GM18511 (cell line): ENCODE data around the gene TUFM.
"Not testable (repeated sequence)": the region's sequence is repeated elsewhere in the genome, so short reads cannot be mapped to it uniquely, and the experiment has no call there.

Experiments used
- ATAC-seq: cut with Tn5 transposase; IDR thresholded peaks from one replicate; pipeline ENCODE4 v1.9.1; 2021; ENCODE audit warnings: mild to moderate bottlenecking, moderate library complexity; ENCODE audit not compliant: unreplicated experiment

The TUFM gene

DNA sequence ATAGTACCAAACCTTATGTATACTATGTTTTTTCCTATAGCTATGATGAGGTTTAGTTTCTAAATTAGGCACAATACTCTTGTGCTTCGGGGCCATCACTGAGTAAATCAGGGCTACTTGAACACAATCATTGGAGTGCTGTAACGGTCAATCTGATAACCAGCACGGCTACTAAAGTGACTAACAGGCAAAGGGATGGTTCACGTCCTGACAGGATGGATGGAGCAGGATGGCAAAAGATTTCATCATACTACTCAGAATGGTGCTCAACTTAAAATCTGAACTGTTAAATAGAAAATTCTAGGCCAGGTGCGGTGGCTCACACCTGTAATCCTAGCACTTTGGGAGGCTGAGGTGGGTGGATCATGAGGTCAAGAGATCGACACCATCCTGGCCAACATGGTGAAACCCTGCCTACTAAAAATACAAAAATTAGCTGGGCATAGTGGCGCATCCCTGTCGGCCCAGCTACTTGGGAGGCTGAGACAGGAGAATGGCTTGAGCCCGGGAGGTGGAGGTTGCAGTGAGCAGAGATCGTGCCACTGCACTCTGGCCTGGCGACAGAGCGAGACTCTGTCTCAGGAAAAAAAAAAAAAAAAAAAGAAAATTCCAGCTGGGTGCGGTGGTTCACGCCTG, 7.0 kb downstream of the TUFM start:
- ATAC-seq = no peak

DNA sequence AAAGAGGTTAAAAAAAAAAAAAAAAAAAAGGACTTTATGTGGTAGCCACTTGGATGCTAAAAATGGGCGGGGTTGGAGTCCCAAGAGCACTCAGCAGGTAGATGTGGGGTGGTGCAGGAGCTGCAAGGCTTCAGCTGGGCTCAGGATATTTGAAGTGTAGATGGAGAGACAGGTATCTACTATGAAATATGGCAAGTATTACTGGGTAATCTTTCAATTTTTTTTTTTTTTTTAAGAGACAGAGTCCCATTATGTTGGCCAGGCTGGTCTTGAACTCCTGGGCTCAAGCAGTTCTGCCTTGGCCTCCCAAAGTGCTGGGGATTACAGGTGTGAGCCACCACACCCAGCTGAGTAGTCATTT, 7.6 kb downstream of the TUFM start:
- no peak for ATAC-seq

DNA sequence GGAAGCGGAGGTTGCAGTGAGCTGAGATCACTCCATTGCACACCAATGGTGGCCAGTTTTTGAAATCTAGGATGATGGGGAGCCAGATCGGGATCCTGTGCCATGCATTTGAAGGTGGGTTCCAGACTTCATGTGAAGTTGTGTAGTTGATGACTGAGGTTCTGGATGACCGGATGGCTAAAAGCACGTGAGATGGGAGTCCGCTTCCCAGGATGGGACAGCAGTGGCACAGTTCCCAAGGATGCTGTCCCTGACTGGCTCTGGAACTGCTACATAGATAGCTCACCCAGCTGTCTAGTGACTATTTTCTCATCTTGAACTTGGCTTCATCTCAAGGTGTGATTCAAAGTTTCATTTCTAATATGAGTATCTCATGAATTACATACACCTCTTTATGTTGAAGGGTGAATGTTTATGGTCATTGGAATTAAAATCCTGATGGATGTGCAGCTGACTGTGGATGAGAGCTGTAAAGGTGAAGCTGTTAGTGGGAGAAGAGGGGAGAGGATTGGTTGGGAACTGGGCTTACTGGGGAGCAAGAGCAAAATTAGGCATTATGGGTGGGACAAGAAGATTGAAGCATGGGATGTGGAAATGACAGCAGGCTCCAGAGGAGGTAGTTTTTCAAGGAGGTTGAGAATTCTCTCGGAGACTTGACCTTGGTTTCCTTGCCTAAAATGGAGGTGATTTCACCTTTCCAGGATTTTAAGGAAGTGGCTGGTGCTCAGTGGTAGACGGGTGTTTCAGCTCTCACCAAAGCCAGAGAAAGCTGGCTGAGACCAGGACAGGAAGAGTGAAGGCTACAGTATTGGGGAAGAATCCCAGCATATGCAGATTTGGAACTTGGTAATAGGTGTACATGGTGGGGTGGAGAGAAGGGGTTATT, 8.2 kb downstream of the TUFM start:
- ATAC-seq = no peak

DNA sequence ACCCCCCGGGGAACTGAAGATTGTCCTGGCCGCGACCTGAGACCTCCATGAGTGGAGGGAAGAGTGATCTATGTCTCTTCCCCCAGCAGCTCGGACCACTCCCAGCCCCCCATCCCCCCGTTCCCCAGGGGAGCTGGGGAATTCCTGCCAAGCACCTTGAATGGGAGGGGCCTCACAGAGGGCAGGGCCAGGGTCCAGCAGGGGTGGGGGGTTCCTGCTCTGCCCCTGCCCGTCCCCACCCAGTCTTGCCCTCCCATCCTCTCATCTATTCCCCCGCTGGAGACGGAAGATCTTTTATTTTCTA, 9.4 kb downstream of the TUFM start:
- ATAC-seq = no peak

DNA sequence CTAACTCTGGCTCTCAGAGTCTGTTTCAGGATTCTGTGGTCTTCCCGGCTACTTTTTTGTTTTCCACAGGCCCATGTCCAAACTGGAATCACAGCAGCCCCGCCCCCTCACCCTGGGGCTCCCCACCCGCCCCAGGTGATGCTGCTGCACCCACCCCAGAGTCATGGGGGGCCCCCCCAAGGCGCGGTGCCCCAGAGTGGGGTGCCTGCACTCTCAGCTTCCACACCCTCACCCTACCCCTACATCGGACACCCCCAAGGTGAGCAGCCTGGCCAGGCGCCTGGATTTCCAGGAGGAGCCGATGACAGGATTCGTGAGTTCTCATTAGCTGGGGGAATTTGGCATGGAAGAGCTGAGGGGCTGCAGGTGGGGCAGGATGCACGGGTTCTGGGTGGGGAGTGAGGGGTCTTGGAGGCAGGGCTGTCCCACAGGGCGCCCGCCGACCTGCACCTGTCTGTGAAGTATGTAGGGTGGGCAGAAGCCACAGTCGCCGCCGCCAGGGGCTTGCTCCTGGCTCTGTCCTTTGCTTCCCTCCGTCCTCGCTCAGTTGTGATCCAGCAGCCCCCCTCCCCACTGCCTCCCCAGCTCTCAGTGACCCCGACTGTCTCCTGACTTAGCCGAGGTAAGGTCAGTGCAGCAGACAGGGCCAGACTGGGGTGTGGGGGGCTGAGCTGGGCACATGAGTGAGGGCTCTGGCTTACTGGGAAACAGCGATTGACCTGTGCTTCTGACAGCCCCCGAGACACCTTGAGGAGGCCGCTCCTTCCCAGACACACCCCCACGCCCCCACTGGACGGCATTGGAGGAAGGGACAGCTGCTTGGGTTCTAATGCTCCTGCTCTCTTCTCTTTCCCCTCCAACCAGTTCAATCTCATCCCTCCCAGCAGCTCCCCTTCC, 10.0 kb downstream of the TUFM start:
- ATAC-seq = no peak

DNA sequence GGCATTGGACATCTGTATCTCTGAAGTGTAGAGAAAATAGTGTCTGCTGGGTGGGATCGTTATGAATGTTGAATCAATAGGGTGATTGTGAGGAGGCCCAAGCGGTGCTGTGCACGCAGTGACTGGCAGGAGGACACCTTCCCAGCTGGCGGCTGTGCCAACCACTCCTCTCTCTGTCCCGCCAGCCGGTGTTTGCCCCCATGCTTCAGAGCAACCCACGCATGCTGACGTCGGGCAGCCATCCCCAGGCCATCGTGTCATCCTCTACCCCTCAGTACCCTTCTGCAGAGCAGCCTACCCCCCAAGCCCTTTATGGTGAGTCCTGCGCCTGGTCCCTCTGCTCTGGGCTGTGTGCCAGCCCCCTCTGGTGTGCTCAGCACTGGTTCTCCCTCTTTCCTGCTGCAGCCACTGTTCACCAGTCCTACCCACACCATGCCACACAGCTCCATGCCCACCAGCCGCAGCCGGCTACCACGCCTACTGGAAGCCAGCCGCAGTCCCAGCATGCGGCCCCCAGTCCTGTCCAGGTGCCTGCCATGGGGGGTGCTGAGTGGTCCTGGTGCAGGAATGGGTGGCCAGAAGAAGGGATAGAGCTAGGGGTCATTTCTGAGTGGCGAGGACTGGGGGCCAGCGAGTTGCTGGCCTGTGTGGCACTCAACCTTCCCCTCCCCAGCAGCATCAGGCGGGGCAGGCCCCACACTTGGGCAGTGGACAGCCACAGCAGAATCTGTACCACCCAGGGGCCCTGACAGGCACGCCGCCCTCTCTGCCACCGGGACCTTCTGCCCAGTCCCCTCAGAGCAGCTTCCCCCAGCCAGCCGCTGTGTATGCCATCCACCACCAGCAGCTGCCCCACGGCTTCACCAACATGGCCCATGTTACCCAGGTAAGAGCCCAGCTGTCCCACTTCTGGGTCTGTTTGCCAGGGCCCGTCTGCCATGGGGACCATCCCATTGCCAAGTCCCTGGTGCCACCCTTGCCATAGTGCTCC, 11.0 kb downstream of the TUFM start:
- no peak for ATAC-seq

DNA sequence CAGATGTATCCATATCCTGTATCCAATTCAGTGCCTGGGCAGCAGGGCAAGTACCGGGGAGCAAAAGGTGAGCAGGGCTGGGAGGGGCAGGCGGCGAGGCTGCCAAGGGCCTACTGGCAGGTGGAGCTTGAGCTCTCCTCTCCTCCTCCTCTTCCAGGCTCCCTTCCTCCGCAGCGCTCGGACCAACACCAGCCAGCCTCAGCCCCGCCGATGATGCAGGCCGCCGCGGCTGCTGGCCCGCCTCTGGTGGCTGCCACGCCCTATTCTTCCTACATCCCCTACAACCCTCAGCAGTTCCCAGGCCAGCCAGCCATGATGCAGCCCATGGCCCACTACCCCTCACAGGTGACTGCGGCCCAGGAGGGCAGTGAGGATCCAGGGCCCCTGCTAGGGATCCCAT, 11.8 kb downstream of the TUFM start:
- no peak for ATAC-seq

DNA sequence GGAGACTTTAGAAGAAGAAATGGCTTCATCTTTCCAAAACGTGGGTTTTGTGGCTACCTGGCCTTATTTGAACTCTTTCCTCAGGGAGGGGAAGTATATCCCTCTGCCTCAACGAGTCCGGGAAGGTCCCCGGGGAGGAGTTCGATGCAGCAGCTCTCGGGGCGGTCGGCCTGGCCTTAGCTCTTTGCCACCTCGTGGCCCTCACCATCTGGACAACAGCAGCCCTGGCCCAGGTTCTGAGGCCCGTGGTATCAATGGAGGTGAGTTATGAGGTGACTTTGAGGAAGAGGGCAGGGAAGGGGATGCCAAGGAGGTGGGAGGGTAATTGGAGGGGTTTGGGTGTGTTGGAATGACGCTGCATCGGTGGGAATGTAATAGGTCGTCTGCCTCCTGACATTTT, 15.6 kb downstream of the TUFM start:
- no peak for ATAC-seq

DNA sequence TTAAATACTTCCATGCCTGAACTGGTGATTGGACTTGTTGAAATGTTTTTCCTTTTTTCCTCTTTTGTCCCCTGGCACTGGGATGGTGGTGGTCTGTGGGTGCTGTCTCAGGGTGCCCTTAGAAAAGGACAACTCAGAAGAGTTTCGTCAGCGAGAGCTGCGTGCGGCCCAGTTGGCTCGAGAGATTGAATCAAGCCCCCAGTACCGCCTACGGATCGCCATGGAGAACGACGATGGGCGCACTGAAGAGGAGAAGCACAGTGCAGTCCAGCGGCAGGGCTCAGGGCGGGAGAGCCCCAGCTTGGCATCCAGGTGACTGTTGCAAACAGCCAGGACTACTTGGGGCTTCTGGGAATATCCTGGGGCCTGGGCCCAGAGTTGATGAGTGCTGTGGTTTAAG, 16.4 kb downstream of the TUFM start:
- ATAC-seq = no peak

DNA sequence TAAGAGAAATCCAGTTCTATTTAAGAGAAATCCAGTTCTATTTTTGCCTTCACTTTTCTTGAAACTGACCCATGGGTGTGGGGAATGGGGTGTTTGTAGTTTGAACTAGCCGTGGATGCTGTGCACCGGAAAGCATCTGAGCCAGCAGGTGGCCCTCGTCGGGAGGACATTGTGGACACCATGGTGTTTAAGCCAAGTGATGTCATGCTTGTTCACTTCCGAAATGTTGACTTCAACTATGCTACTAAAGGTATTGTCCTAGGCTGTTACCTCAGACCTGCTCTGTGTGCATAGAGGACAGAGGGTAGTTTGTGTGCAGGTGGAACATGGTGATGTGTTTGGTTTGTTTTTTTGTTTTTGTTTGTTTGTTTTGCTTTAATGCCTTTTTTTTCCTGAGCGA, 20.0 kb downstream of the TUFM start:
- ATAC-seq = no peak

DNA sequence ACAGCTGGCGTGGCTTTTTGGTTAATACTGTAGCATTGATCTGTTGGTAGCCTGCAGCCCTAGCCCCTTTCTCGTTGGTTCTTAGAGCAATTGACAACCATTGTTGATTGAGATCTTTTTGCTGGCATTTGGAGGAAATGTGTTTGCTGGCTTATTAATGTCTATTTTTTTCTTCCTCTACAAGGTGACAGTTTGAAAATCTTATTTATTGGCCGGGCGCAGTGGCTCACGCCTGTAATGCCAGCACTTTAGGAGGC, 21.5 kb downstream of the TUFM start:
- ATAC-seq = no peak

DNA sequence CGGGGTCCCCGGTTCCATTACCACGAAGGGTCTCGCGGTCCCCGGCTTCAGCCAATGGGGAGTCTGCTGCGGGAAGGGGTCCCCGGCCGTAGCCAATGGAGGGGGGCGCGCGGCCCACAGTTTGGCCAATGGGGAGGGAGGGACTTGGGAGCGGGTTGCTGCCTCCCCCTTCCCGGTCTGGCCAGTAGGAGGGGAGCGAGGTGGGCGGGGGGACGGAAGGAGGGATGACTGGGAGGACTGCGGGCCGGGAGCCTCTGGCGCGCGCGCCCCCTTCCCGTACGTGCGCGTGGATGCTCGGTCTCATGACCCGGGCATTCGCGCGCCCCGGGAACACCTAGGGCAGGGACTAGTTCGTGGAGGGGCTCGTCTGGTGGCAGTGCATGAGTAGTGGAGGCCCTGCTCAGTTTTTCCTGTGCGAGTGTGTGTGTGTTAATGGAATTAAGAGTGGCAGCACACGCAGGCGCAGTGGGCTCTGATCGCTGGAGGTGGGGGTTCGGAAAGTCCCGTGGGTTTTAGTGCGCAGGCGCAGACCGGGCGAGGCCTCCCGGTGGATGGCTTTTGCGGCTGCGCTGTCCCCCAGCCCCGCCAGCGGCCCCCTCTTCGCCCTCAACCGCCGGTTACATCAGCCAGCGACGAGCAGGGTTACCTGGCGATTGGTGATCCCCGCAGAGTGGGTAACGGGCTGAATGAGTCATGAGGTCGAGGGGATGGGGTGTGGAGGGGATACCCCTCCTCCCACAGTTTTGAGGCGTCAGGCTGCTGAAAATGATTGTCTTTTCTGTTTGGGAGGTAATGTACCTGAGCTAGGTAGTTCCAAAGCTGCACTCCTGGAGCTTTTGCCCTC, 22.1 kb downstream of the TUFM start:
- peak; percentile 75 for ATAC-seq

DNA sequence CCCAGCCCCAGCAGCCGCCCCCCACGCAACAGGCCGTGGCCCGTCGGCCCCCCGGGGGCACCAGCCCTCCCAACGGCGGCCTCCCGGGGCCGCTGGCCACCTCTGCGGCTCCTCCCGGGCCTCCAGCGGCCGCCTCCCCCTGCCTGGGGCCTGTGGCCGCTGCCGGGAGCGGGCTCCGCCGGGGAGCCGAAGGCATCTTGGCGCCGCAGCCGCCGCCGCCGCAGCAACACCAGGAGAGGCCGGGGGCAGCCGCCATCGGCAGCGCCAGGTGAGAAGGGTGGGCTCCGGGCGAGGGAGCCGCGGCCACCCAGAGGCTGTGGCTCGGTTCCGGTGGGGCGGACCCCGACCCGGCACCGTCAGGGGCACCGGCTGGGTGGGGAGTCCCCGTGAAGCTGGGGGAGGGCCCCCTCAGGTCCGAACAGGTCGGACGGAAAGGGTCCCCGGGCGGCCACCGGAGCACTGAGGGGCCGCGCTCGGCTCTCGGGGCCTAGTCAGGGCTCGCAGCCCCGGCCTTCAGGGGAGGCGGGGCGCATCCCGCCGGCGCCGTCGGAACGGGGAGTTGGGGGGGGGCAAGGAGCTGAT, 22.8 kb downstream of the TUFM start:
- ATAC-seq = peak; percentile 35

DNA sequence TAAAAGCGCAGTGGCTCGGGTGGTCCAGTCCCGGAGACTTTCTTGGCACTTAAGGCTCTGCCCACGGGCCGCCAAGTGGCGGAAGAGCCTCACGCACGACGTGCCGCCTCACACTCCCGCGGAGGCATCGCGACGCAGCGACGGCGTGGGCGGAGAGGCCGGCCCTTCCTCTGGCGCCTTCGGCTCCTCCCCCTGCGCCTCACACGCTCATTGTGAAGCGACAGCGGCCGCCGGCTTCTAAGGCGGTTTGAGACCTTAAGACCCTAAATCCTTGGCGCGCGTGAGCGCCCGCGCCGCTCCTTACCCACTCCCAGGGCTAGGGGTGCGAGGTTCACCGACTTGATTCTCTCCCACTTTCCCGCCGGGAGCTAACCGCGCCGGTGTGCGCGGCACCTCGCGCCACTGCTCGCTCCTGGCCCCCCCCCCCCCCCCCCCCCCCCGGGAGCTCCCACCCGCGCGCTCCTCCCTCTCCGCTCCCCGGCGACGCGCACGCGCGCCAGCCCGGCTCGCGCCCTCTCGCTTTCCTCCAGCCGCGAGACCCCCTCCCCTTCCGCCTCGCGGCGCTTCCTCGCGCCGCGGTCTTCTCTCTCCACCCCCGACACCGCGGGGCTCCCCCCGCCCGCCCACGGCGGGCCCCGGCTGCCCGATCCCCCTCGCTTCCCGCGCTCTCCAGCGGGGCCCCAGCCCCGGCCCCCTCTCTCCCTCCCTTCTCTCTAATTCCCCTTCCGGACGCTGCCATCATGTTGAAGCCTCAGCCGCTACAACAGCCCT, 23.4 kb downstream of the TUFM start, which contains the start of gene ATXN2L:
Gene ATXN2L, plus strand, starts transcription at position 480 of the 771 bp plus-strand sequence. Its CDS starts 261 bp downstream, at position 741.
- peak; percentile 44 for ATAC-seq

DNA sequence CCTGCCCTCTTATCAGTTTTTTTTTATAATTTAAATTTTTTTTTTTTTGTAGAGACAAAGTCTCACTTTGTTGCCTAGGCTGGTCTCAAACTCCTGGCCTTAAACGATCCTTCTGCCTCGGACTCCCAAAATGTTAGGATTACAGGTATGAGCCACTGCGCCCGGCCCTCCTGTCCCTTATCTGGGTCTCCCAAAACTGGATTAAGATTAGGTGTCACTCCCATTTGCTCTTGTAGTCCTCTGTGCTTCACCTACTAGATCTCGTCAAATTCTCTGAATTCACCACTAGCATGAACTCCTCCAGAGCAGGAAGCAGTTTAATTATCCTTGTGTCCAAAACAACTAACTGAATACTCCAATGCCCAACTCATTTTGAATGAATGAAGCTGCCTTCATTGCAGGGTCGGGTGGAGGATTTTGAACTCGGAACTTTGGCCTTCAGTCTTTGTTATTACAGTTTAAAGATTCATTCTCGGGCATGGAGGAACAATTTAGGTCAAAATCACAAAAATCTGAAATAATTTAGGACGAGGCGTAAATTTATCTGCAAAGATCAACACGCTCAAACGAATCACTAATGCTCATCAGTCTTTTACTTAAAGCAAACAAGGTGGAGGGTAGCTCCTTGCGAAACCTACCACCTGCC, 24.2 kb downstream of the TUFM start:
- no peak for ATAC-seq

DNA sequence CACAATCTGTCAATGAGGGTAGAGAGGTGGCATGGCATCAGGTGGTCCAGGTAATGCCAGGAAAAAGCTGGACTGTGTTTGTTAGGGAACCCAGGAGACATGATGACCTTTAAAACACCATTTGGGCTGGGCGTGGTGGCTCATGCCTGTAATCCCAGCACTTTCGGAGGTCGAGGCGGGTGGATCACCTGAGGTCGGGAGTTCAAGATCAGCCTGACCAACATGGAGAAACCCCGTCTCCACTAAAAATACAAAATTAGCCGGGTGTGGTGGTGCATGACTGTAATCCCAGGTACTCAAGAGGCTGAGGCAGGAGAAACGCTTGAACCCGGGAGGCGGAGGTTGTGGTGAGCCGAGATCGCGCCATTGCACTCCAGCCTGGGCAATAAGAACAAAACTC, 25.6 kb downstream of the TUFM start:
- ATAC-seq = not testable (repeated sequence)

DNA sequence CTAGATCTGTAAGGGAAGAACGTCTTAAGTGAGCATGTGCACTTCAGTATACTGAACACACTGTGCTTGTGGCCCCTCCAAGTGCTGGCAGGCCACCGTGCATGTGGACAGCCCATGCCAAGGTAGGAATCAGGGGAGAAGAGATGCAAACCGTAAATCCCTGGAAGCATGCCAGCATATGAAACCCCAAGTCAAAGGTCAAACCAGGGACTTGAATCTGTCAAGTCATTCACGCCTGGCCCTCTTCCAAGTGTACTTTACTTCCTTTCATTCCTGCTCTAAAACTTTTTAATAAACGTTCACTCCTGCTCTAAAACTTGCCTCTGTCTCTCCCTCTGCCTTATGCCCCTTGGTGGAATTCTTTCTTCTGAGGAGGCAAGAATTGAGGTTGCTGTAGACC, 26.1 kb downstream of the TUFM start:
- no peak for ATAC-seq

DNA sequence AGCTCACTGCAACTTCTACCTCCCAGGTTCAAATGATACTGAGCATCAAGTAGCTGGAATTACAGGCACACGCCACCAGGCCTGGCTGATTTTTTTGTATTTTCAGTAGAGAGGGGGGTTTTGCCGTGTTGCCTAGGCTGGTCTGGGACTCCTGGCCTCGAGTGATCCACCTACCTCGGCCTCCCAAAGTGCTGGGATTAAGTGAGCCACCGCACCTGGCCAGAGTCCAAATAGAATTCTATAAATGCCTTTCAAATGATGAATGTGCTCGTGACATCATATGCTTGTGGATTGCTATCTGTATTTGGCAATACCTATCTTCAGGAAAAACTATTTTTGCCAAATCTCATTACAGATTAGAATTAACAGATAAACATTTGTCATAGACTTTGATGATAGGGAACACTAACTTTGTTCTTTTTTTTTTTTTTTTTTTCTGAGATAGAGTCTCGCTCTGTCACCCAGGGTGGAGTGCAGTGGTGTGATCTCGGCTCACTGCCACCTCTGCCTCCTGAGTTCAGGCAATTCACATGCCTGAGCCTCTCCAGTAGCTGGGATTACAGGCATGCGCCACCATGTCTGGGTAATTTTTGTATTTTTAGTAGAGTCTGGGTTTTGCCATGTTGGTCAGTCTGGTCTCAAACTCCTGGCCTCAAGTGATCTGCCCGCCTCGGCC, 38.6 kb downstream of the TUFM start:
- ATAC-seq = not testable (repeated sequence)
